Stimulated activated effector memory CD8-positive, alpha-beta T cell treated with anti-CD3 and anti-CD28 coated beads, Interleukin-12 subunit alpha, Interleukin-12 subunit beta, amount 100 ng/mL, for 72 hours (primary cell): ENCODE measurements around the gene KLF15.
"Not testable (repeated sequence)": the region's sequence is repeated elsewhere in the genome, so short reads cannot be mapped to it uniquely, and the experiment has no call there.

Source experiments
- ATAC-seq: fragments of 150-1000 bp; cut with Tn5 transposase; 2 replicates; pipeline ENCODE4 v1.10.0; 2021
- DNase-seq, 2 donors: peaks; one replicate each; pipeline ENCODE4 v3.0.0; 2021 to 2022; ENCODE audit warnings: low spot score in 2 of 2
- H3K27ac Mint-ChIP-seq: one replicate; pipeline ENCODE4 v1.8.0; 2022; ENCODE audit warnings: mild to moderate bottlenecking, mixed read lengths
- H3K36me3 Mint-ChIP-seq: one replicate; pipeline ENCODE4 v1.8.0; 2022; ENCODE audit warnings: mild to moderate bottlenecking, mixed read lengths
- H3K4me1 Mint-ChIP-seq: one replicate; pipeline ENCODE4 v1.8.0; 2022; ENCODE audit warnings: mixed read lengths
- H3K4me3 Mint-ChIP-seq: one replicate; pipeline ENCODE4 v1.8.0; 2022; ENCODE audit warnings: mild to moderate bottlenecking, mixed read lengths
- H3K9me3 Mint-ChIP-seq: one replicate; pipeline ENCODE4 v1.8.0; 2022; ENCODE audit warnings: mixed read lengths

Gene KLF15

GRCh38 chr3:126337980-126338651 lies 19.1 kb downstream of the KLF15 start:
- DNase-seq (no peak), ATAC-seq (no peak)
- Mint-ChIP-seq H3K4me3 (no peak overlapping the region), H3K9me3 (no peaks in the 10 kb centered on the region), H3K4me1 (no peaks in the 10 kb centered on the region), H3K36me3 (no peaks in the 10 kb centered on the region), H3K27ac (no peak overlapping the region)

- not testable (repeated sequence) for H3K27ac Mint-ChIP-seq, H3K9me3 Mint-ChIP-seq, H3K4me1 Mint-ChIP-seq, H3K36me3 Mint-ChIP-seq, DNase-seq, H3K4me3 Mint-ChIP-seq, ATAC-seq
These were observed 25.3 kb downstream of the KLF15 start for GRCh38 chr3:126331812-126332336.

GRCh38 chr3:126329927-126330725 lies 27.1 kb downstream of the KLF15 start:
- ATAC-seq (no peak), DNase-seq (no peak)
- H3K36me3 Mint-ChIP-seq = no peaks in the 10 kb centered on the region
- H3K4me3 Mint-ChIP-seq = no peak overlapping the region
- H3K9me3 Mint-ChIP-seq = peaks cover 9% of the 10 kb centered on the region
- no peak overlapping the region for H3K27ac Mint-ChIP-seq
- no peaks in the 10 kb centered on the region for H3K4me1 Mint-ChIP-seq

- no peak overlapping the region for H3K27ac Mint-ChIP-seq
These were observed 30.6 kb downstream of the KLF15 start for GRCh38 chr3:126326629-126327028.

GRCh38 chr3:126322181-126322967 lies 34.8 kb downstream of the KLF15 start:
- Mint-ChIP-seq H3K4me1 (no peaks in the 10 kb centered on the region), H3K36me3 (no peaks in the 10 kb centered on the region), H3K9me3 (peaks cover 3% of the 10 kb centered on the region), H3K4me3 (no peak overlapping the region), H3K27ac (no peak overlapping the region)
- DNase-seq (peak in 1 of 2 donors; percentile 15), ATAC-seq (no peak)

More at GRCh38 chr3:126326629-126327028, 30.6 kb downstream of the KLF15 start:
- peaks cover 9% of the 10 kb centered on the region for H3K9me3 Mint-ChIP-seq
- H3K4me3 Mint-ChIP-seq = no peak overlapping the region
- H3K4me1 Mint-ChIP-seq = no peaks in the 10 kb centered on the region
- peak in 1 of 2 donors; percentile 8 for DNase-seq
- no peaks in the 10 kb centered on the region for H3K36me3 Mint-ChIP-seq
- no peak for ATAC-seq

GRCh38 chr3:126321490-126321889 lies 35.7 kb downstream of the KLF15 start:
- no peak overlapping the region for H3K4me3 Mint-ChIP-seq
- no peaks in the 10 kb centered on the region for H3K4me1 Mint-ChIP-seq
- no peak for ATAC-seq
- peak in 1 of 2 donors; percentile 33 for DNase-seq
- no peak overlapping the region for H3K27ac Mint-ChIP-seq
- H3K9me3 Mint-ChIP-seq = peaks cover 3% of the 10 kb centered on the region
- H3K36me3 Mint-ChIP-seq = no peaks in the 10 kb centered on the region

GRCh38 chr3:126320517-126321293 lies 36.5 kb downstream of the KLF15 start:
- DNase-seq = peak in 1 of 2 donors; percentile 36
- H3K4me3 Mint-ChIP-seq = no peak overlapping the region
- H3K4me1 Mint-ChIP-seq = no peaks in the 10 kb centered on the region
- no peaks in the 10 kb centered on the region for H3K36me3 Mint-ChIP-seq
- peak; percentile 46 for ATAC-seq
- no peak overlapping the region for H3K27ac Mint-ChIP-seq
- H3K9me3 Mint-ChIP-seq = no peaks in the 10 kb centered on the region

GRCh38 chr3:126319701-126320295 lies 37.4 kb downstream of the KLF15 start:
- no peaks in the 10 kb centered on the region for H3K4me1 Mint-ChIP-seq
- H3K36me3 Mint-ChIP-seq = no peaks in the 10 kb centered on the region
- H3K27ac Mint-ChIP-seq = no peak overlapping the region
- no peak for ATAC-seq
- H3K9me3 Mint-ChIP-seq = no peaks in the 10 kb centered on the region
- H3K4me3 Mint-ChIP-seq = no peak overlapping the region
- peak in 1 of 2 donors; percentile 25 for DNase-seq

GRCh38 chr3:126317029-126317996 lies 39.9 kb downstream of the KLF15 start:
- H3K4me1 Mint-ChIP-seq = no peaks in the 10 kb centered on the region
- no peak overlapping the region for H3K4me3 Mint-ChIP-seq
- H3K27ac Mint-ChIP-seq = no peak overlapping the region
- peak in 1 of 2 donors; percentile 15 for DNase-seq
- H3K36me3 Mint-ChIP-seq = no peaks in the 10 kb centered on the region
- no peaks in the 10 kb centered on the region for H3K9me3 Mint-ChIP-seq
- no peak for ATAC-seq

GRCh38 chr3:126316501-126316939 lies 40.7 kb downstream of the KLF15 start:
- H3K27ac Mint-ChIP-seq = no peak overlapping the region
- no peak overlapping the region for H3K4me3 Mint-ChIP-seq
- no peaks in the 10 kb centered on the region for H3K4me1 Mint-ChIP-seq
- ATAC-seq = peak; percentile 9
- no peaks in the 10 kb centered on the region for H3K36me3 Mint-ChIP-seq
- DNase-seq = peak in 1 of 2 donors; percentile 23
- H3K9me3 Mint-ChIP-seq = no peaks in the 10 kb centered on the region

GRCh38 chr3:126316031-126316461 lies 41.2 kb downstream of the KLF15 start:
- Mint-ChIP-seq H3K4me1 (no peaks in the 10 kb centered on the region), H3K4me3 (no peak overlapping the region), H3K27ac (no peak overlapping the region), H3K9me3 (no peaks in the 10 kb centered on the region), H3K36me3 (no peaks in the 10 kb centered on the region)
- ATAC-seq (peak; percentile 3), DNase-seq (peak in 1 of 2 donors; percentile 18)

GRCh38 chr3:126314790-126315658 lies 42.2 kb downstream of the KLF15 start:
- H3K4me3 Mint-ChIP-seq = no peak overlapping the region
- no peak for ATAC-seq
- H3K27ac Mint-ChIP-seq = no peak overlapping the region

More at GRCh38 chr3:126314790-126315658, 42.2 kb downstream of the KLF15 start:
- Mint-ChIP-seq H3K9me3 (no peaks in the 10 kb centered on the region), H3K4me1 (no peaks in the 10 kb centered on the region), H3K36me3 (no peaks in the 10 kb centered on the region)
- peak in 1 of 2 donors; percentile 13 for DNase-seq
